SK-N-SH (cell line): ENCODE results near the gene COL4A3. TPM values are rescaled to one million over a fixed set of nuclear protein-coding genes. Genes with fewer than 3 reads are reported as not detected.

Source experiments
- CTCF ChIA-PET: fragments of 300-600, 350-600 bp; formaldehyde crosslinking; extraction: SDS; loops from one replicate; lab custom pipeline; 2021; lab: Yijun Ruan, JAX
- POLR2A ChIA-PET: fragments of 350-600 bp; sonication (Branson Sonifier 250); formaldehyde crosslinking; extraction: SDS; loops from one replicate; lab custom pipeline; 2020; ENCODE audit warnings: antibody characterized with exemption, inconsistent platforms; lab: Yijun Ruan, JAX
- DNase-seq: peaks from one replicate; pipeline ENCODE4 v3.0.0; 2012
- H2AFZ ChIP-seq: fragments of 200-600 bp; sonication (generic); 2 replicates; pipeline ENCODE4 v1.8.1; 2016; ENCODE audit warnings: antibody characterized with exemption, mild to moderate bottlenecking, low read depth
- H3F3A ChIP-seq: fragments of 200-600 bp; sonication (generic); replicated peaks from 2 replicates; pipeline ENCODE3; 2016; ENCODE audit warnings: antibody characterized with exemption, mild to moderate bottlenecking; ENCODE audit not compliant: insufficient read depth
- H3K27ac ChIP-seq, 2 experiments: fragments of 200-500 bp in 1 of 2; fragments of 200-600 bp in 1 of 2; sonication (Bioruptor generic) in 1 of 2; sonication (generic), shearing (Covaris generic) in 1 of 2; 2 replicates each; pipeline versions ENCODE4 v1.5.1 to v1.6.1; 2014 to 2016; ENCODE audit warnings: low read depth in 2 of 2, inconsistent platforms in 1 of 2, low read length in 1 of 2, mild to moderate bottlenecking in 1 of 2, mixed read lengths in 1 of 2
- H3K27me3 ChIP-seq: fragments of 200-600 bp; sonication (generic), shearing (Covaris generic); 2 replicates; pipeline ENCODE4 v1.6.1; 2016; ENCODE audit warnings: mixed run types; ENCODE audit not compliant: insufficient read depth
- H3K36me3 ChIP-seq, 2 experiments: fragments of 200-500 bp in 1 of 2; fragments of 200-600 bp in 1 of 2; sonication (Bioruptor generic) in 1 of 2; sonication (generic) in 1 of 2; replicated peaks in 1 of 2; 2 replicates each; pipeline versions ENCODE3 to v1.5.1; 2014 to 2016; ENCODE audit warnings: low read length in 1 of 2, mild to moderate bottlenecking in 1 of 2; ENCODE audit not compliant: insufficient read depth in 2 of 2, control insufficient read depth in 1 of 2
- H3K4me1 ChIP-seq, 2 experiments: fragments of 200-500 bp in 1 of 2; fragments of 200-600 bp in 1 of 2; sonication (Bioruptor generic) in 1 of 2; sonication (generic), shearing (Covaris generic) in 1 of 2; 2 replicates each; pipeline versions ENCODE4 v1.5.1 to v1.6.1; 2014 to 2016; ENCODE audit warnings: low read depth in 1 of 2, low read length in 1 of 2, mixed run types in 1 of 2; ENCODE audit not compliant: insufficient read depth in 2 of 2, control insufficient read depth in 1 of 2
- H3K4me2 ChIP-seq: fragments of 200-600 bp; sonication (generic), shearing (Covaris generic); 2 replicates; pipeline ENCODE4 v1.6.1; 2017; ENCODE audit warnings: mixed run types
- H3K4me3 ChIP-seq, 2 experiments: fragments of 200-500 bp in 1 of 2; fragments of 200-600 bp in 1 of 2; sonication (Bioruptor generic) in 1 of 2; sonication (generic), shearing (Covaris generic) in 1 of 2; 2 replicates each; pipeline versions ENCODE4 v1.5.1 to v1.8.1; 2014 to 2016; ENCODE audit warnings: low read depth in 2 of 2, inconsistent platforms in 1 of 2, low read length in 1 of 2, mild to moderate bottlenecking in 1 of 2, mixed read lengths in 1 of 2, moderate library complexity in 1 of 2
- H3K79me2 ChIP-seq: fragments of 200-600 bp; sonication (generic); 2 replicates; pipeline ENCODE4 v1.8.1; 2017; ENCODE audit warnings: mild to moderate bottlenecking; ENCODE audit not compliant: insufficient read depth
- H3K9ac ChIP-seq: fragments of 200-600 bp; sonication (generic); 2 replicates; pipeline ENCODE4 v1.6.1; 2017; ENCODE audit warnings: mixed run types
- H3K9me2 ChIP-seq: fragments of 200-600 bp; sonication (generic); 2 replicates; pipeline ENCODE4 v1.6.1; 2017; ENCODE audit warnings: mixed run types
- H3K9me3 ChIP-seq: fragments of 200-600 bp; sonication (generic); 2 replicates; pipeline ENCODE4 v1.6.1; 2017; ENCODE audit warnings: mixed run types, mild to moderate bottlenecking, moderate library complexity
- H4K20me1 ChIP-seq: fragments of 200-600 bp; sonication (generic); 2 replicates; pipeline ENCODE4 v1.6.1; 2017; ENCODE audit warnings: mild to moderate bottlenecking, mixed run types; ENCODE audit not compliant: insufficient read depth
- CHD2 ChIP-seq: fragments of 150-350 bp; IDR thresholded peaks from 2 replicates; pipeline ENCODE4 v1.6.1; 2018; ENCODE audit warnings: low read length; ENCODE audit not compliant: partially characterized antibody
- CTCF ChIP-seq: fragments of 200-600 bp; sonication (generic); IDR thresholded peaks from 2 replicates; pipeline ENCODE4 v1.6.1; 2017; ENCODE audit warnings: antibody characterized with exemption, mild to moderate bottlenecking, moderate library complexity
- ELF1 ChIP-seq: IDR thresholded peaks from 2 replicates; pipeline ENCODE4 v1.4.0; 2012
- FOSL2 ChIP-seq: IDR thresholded peaks from 2 replicates; pipeline ENCODE4 v1.4.0; 2012; ENCODE audit warnings: low read depth, mild to moderate bottlenecking, moderate library complexity, borderline replicate concordance
- FOXM1 ChIP-seq: IDR thresholded peaks from 2 replicates; pipeline ENCODE4 v1.4.0; 2012; ENCODE audit warnings: low read depth, mild to moderate bottlenecking
- GABPA ChIP-seq: IDR thresholded peaks from 2 replicates; pipeline ENCODE4 v1.4.0; 2012; ENCODE audit warnings: low read depth, mild to moderate bottlenecking
- GATA2 ChIP-seq: sonication (generic); formaldehyde crosslinking; IDR thresholded peaks from 2 replicates; pipeline ENCODE4 v1.5.0; 2020; ENCODE audit warnings: mild to moderate bottlenecking, missing genetic modification reagents
- IRF3 ChIP-seq: fragments of 150-350 bp; IDR thresholded peaks from 2 replicates; pipeline ENCODE4 v1.6.1; 2016; ENCODE audit warnings: mild to moderate bottlenecking, low read depth, low read length
- JUND ChIP-seq: IDR thresholded peaks from 2 replicates; pipeline ENCODE4 v1.4.0; 2012
- MAX ChIP-seq: IDR thresholded peaks from 2 replicates; pipeline ENCODE4 v1.4.0; 2012; ENCODE audit warnings: low read depth
- MEF2A ChIP-seq: IDR thresholded peaks from 2 replicates; pipeline ENCODE4 v1.4.0; 2012; ENCODE audit warnings: low read depth, borderline replicate concordance
- MXI1 ChIP-seq: IDR thresholded peaks from 2 replicates; pipeline ENCODE4 v1.6.1; 2012; ENCODE audit warnings: mild to moderate bottlenecking, low read depth, low read length, improper control_type of control experiment
- NFIC ChIP-seq: IDR thresholded peaks from 2 replicates; pipeline ENCODE4 v1.4.0; 2012; ENCODE audit warnings: borderline replicate concordance
- RCOR1 ChIP-seq: fragments of 150-350 bp; IDR thresholded peaks from 2 replicates; pipeline ENCODE4 v1.6.1; 2017; ENCODE audit warnings: antibody characterized with exemption, low read length
- RFX5 ChIP-seq: IDR thresholded peaks from 2 replicates; pipeline ENCODE4 v1.6.1; 2012; ENCODE audit warnings: mild to moderate bottlenecking, improper control_type of control experiment, low read length
- RXRA ChIP-seq: IDR thresholded peaks from 2 replicates; pipeline ENCODE4 v1.4.0; 2012; ENCODE audit warnings: low read depth, mild to moderate bottlenecking, borderline replicate concordance
- TAF1 ChIP-seq: IDR thresholded peaks from 2 replicates; pipeline ENCODE4 v1.6.1; 2012; ENCODE audit warnings: low read depth, mild to moderate bottlenecking, low read length, moderate library complexity, borderline replicate concordance
- USF2 ChIP-seq: fragments of 150-350 bp; IDR thresholded peaks from 2 replicates; pipeline ENCODE4 v1.6.1; 2017; ENCODE audit warnings: antibody characterized with exemption, low read length, low read depth, borderline replicate concordance
- YY1 ChIP-seq: IDR thresholded peaks from 2 replicates; pipeline ENCODE4 v1.4.0; 2012; ENCODE audit warnings: low read depth, mild to moderate bottlenecking
- ZBTB33 ChIP-seq: IDR thresholded peaks from 2 replicates; pipeline ENCODE4 v1.4.0; 2012; ENCODE audit warnings: low read depth, borderline replicate concordance
- WGBS: methylation state at CpG from one replicate; pipeline ENCODE4 v1.1.6; 2017; ENCODE audit warnings: low lambda C conversion rate; 5-methylcytosine and 5-hydroxymethylcytosine counted together
- polyA plus RNA-seq, 3 experiments: library from polyadenylated mRNA; depleted of rRNA; stranded (reverse); fragments of >200 nt; gene quantifications; 2 replicates each; pipeline ENCODE4 v1.2.3, GENCODE V29; 2012

COL4A3 gene
- not detected in 2 replicates for polyA plus RNA-seq (2012; rRNA removed)
- polyA plus RNA-seq (2012; cell fraction: cytosol; rRNA removed) = not detected in 2 replicates
- polyA plus RNA-seq (2012; cell fraction: nucleus; rRNA removed) = not detected in 2 replicates

GRCh38 chr2:227163998-227164762, at the start of gene COL4A3, which contains the start of gene COL4A4:
TSS of gene COL4A3 (plus strand) at chr2:227164624. CDS start at chr2:227164727, 103 bp downstream.
TSS of gene COL4A4 (minus strand) at chr2:227164205. CDS start at chr2:227147483, 16,722 bp downstream.
- Histone ChIP-seq H3K9ac (no peak within 1 kb of the TSS), H3K27me3 (peaks cover 28% of the 10 kb centered on the region), H3K4me1 (peaks cover 0 to 12% of the 10 kb centered on the region in 2 experiments; a peak in 1 of 4 replicates), H3K9me2 (no peaks in the 10 kb centered on the region), H3K79me2 (no peaks in the 10 kb centered on the region), H3K27ac (no peak within 1 kb of the TSS), H4K20me1 (no peaks in the 10 kb centered on the region), H2AFZ (peak within 1 kb of the TSS; percentile 41; the same call in 1 of the 2 replicates), H3K4me3 (peak within 1 kb of the TSS; percentile 40 to 50), H3K36me3 (no peaks in the 10 kb centered on the region), H3K4me2 (peak within 1 kb of the TSS; percentile 80), H3K9me3 (no peaks in the 10 kb centered on the region), H3F3A (no peaks in the 10 kb centered on the region)
- TF ChIP-seq MEF2A (no peak), GABPA (no peak), MXI1 (no peak), GATA2 (CRISPR knock-in tag) (no peak), IRF3 (no peak), RXRA (no peak), RFX5 (no peak), JUND (no peak), YY1 (no peak), FOXM1 (no peak), CTCF (no peak), USF2 (no peak)
- CTCF ChIA-PET = interaction anchor here (1.1 kb wide), 1 partner anchor 74 kb away, joined by 4 read pairs; no protein-coding TSS in a partner anchor
- POLR2A ChIA-PET = no interaction called here
- DNase-seq = peak; percentile 55
- 4% methylated on average over 39 of the region's 77 CpGs for WGBS

- no peak overlapping the region for H3K9ac ChIP-seq
- TF ChIP-seq IRF3 (no peak), JUND (no peak), RCOR1 (no peak), ZBTB33 (no peak), FOSL2 (no peak), NFIC (no peak), ELF1 (no peak), CHD2 (no peak), MAX (no peak), TAF1 (no peak)
Measured at GRCh38 chr2:227115761-227116160, 48.7 kb upstream of the COL4A3 start.

More at GRCh38 chr2:227115761-227116160, 48.7 kb upstream of the COL4A3 start:
- H3F3A ChIP-seq = no peaks in the 10 kb centered on the region
- H3K4me2 ChIP-seq = no peak overlapping the region
- no peaks in the 10 kb centered on the region for H3K27me3 ChIP-seq
- H4K20me1 ChIP-seq = no peaks in the 10 kb centered on the region
- H3K36me3 ChIP-seq = no peaks in the 10 kb centered on the region
- WGBS = 37% methylated on average over 5 of the region's 5 CpGs
- no peak overlapping the region for H2AFZ ChIP-seq
- H3K4me1 ChIP-seq = no peaks in the 10 kb centered on the region
- POLR2A ChIA-PET = no interaction called here
- no peaks in the 10 kb centered on the region for H3K79me2 ChIP-seq
- CTCF ChIA-PET = no interaction called here
- H3K27ac ChIP-seq = no peak overlapping the region
- DNase-seq = no peak
- H3K9me2 ChIP-seq = no peaks in the 10 kb centered on the region
- no peak overlapping the region for H3K4me3 ChIP-seq
- H3K9me3 ChIP-seq = no peaks in the 10 kb centered on the region
